ENCODE results near the gene SECISBP2L. TPM values are rescaled to one million over a fixed set of nuclear protein-coding genes. Genes with fewer than 3 reads are reported as not detected.
A peak's percentile ranks its signal among the peaks of the same experiment; 100 is the strongest.

Gene SECISBP2L
- total and polyA plus RNA-seq, 2 experiments from 2014 or later = 18.4 to 41.7 TPM

DNA sequence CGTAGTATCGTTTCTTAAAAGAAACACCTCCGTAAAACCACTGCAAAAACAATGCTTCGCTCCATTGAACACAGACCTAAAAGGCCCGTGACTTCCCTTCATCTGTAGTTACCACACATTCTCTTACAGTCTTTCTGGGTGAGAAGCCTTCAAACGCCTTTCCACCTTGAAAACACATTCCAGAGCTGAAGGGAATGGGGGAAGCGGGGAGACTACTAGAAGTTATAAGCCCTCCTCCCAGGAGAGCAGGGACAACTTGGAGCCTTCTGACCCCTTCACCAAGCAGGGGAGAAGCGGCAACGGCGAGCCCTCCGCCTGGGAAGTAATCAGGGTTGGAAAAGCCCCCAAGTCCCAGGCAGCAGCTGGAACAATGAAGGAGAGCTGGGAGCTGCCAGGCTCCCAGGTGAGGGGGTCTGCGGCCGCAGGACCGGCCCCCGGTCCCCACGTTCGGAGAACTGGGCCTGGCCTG, 461 bp downstream of the SECISBP2L start:
- peak overlapping the region; percentile 90 for H3K27ac ChIP-seq
- H3K4me1 ChIP-seq (ENCODE audit: insufficient read depth) = peaks cover 13% of the 10 kb centered on the region
- no peaks in the 10 kb centered on the region for H3K9me2 ChIP-seq (replicated peaks; ENCODE audit: insufficient read depth)
- no peak for TF ChIP-seq EZH2phosphoT487 (IDR thresholded peaks at IDR 0.05; ENCODE audit: low read depth, severe bottlenecking, unreplicated experiment)
- TF ChIP-seq, protein P1, sequence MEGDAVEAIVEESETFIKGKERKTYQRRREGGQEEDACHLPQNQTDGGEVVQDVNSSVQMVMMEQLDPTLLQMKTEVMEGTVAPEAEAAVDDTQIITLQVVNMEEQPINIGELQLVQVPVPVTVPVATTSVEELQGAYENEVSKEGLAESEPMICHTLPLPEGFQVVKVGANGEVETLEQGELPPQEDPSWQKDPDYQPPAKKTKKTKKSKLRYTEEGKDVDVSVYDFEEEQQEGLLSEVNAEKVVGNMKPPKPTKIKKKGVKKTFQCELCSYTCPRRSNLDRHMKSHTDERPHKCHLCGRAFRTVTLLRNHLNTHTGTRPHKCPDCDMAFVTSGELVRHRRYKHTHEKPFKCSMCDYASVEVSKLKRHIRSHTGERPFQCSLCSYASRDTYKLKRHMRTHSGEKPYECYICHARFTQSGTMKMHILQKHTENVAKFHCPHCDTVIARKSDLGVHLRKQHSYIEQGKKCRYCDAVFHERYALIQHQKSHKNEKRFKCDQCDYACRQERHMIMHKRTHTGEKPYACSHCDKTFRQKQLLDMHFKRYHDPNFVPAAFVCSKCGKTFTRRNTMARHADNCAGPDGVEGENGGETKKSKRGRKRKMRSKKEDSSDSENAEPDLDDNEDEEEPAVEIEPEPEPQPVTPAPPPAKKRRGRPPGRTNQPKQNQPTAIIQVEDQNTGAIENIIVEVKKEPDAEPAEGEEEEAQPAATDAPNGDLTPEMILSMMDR (IDR thresholded peaks at IDR 0.05; ENCODE audit: poor library complexity) = no peak
- H2AFZ ChIP-seq = peak overlapping the region; percentile 79
- no peaks in the 10 kb centered on the region for H3K9me3 ChIP-seq (ENCODE audit: low read depth)
- peak overlapping the region; percentile 56 for H3K4me3 ChIP-seq
- peak; percentile 32 for DNase-seq (ENCODE audit: low spot score)
- H3K79me2 ChIP-seq = peaks cover 54% of the 10 kb centered on the region
- peak overlapping the region; percentile 80 for H3K4me2 ChIP-seq
- 2% methylated on average over 17 of the region's 17 CpGs for WGBS (ENCODE audit: low lambda C conversion rate, missing lambda C conversion rate)
- no peaks in the 10 kb centered on the region for H3K27me3 ChIP-seq
- no peaks in the 10 kb centered on the region for H3K36me3 ChIP-seq (replicated peaks; ENCODE audit: insufficient read depth, low read depth)
- peaks cover 28% of the 10 kb centered on the region for H4K20me1 ChIP-seq (ENCODE audit: insufficient read depth, poor library complexity, severe bottlenecking)

DNA sequence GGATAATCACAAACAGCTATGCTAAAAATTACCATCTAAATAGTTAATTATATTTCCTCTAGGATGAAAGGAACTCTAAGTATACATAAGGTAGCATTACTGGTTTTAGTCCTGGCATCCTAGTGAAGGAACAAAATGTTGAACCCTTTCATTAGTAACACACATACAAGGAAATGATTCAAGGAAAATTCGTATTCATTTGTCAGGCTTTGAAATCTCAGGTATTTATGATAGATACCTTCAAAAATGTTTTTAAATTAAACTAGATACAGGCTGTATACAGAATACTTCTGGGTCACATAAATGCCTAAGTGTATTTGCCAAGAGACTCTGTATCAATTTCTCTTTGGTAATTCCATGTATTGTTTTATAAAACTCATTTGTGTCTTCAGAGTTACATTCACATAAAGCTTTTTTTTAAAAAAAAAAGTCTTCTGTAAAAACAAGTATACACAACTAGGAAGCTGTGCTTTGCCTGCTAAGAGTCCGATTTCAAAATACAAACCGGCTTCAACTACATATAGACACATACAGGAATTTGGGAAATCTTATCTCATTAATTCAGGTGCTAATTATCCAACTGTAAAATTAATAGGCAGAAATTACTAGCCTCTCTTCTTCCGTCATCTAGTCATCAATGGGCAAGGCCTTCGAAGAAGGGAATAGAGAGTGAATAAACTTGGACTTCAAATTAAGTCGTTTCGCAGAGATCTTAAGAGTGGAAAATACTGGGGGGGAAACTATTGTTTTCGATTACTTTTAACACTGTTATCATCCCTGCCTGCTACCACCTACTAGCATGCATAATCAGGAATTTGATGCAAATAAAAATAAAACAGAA, 1.3 kb downstream of the SECISBP2L start:
- peaks cover 13% of the 10 kb centered on the region for H3K4me1 ChIP-seq (ENCODE audit: insufficient read depth)
- H3K79me2 ChIP-seq = peaks cover 60% of the 10 kb centered on the region
- peak overlapping the region; percentile 90 for H3K27ac ChIP-seq
- peaks cover 29% of the 10 kb centered on the region for H4K20me1 ChIP-seq (ENCODE audit: insufficient read depth, poor library complexity, severe bottlenecking)
- no peak for DNase-seq (ENCODE audit: low spot score)
- peak overlapping the region; percentile 80 for H3K4me2 ChIP-seq
- TF ChIP-seq, protein P1 (IDR thresholded peaks at IDR 0.05; ENCODE audit: poor library complexity) = no peak
- TF ChIP-seq EZH2phosphoT487 (IDR thresholded peaks at IDR 0.05; ENCODE audit: low read depth, severe bottlenecking, unreplicated experiment) (no peak), EZH2 (IDR thresholded peaks at IDR 0.05; ENCODE audit: borderline replicate concordance) (no peak)
- peak overlapping the region; percentile 56 for H3K4me3 ChIP-seq
- no peaks in the 10 kb centered on the region for H3K9me2 ChIP-seq (replicated peaks; ENCODE audit: insufficient read depth)
- no peaks in the 10 kb centered on the region for H3K36me3 ChIP-seq (replicated peaks; ENCODE audit: insufficient read depth, low read depth)
- peak overlapping the region; percentile 79 for H2AFZ ChIP-seq
- no peaks in the 10 kb centered on the region for H3K9me3 ChIP-seq (ENCODE audit: low read depth)
- WGBS (ENCODE audit: low lambda C conversion rate, missing lambda C conversion rate) = 12% methylated on average over 8 of the region's 8 CpGs
- H3K27me3 ChIP-seq = no peaks in the 10 kb centered on the region

DNA sequence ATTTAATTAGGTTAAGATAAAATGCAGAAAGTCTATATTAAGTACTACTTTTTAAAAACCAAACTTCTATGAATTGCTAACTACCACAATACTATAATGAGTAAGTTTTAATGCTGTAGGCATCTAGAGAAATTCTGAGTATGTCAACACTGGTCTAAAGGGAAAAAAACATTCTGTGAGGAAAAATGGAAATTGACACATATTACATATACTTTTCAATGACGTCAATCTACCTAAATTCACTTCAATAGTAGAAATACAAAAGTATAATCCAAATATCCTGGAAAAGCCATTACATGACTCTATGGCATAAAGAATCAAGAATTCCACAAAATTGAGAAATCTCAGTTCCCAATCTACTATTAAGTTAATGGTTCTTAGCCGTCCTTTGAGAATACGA, 2.2 kb downstream of the SECISBP2L start:
- Histone ChIP-seq H3K4me1 (ENCODE audit: insufficient read depth) (peaks cover 13% of the 10 kb centered on the region), H3K4me2 (peak overlapping the region; percentile 80)
- 81% methylated on average over 3 of the region's 3 CpGs for WGBS (ENCODE audit: low lambda C conversion rate, missing lambda C conversion rate)

More for the DNA sequence above, 2.2 kb downstream of the SECISBP2L start:
- peaks cover 69% of the 10 kb centered on the region for H3K79me2 ChIP-seq
- TF ChIP-seq EZH2 (IDR thresholded peaks at IDR 0.05; ENCODE audit: borderline replicate concordance) (no peak), EZH2phosphoT487 (IDR thresholded peaks at IDR 0.05; ENCODE audit: low read depth, severe bottlenecking, unreplicated experiment) (no peak)
- TF ChIP-seq, protein P1 (IDR thresholded peaks at IDR 0.05; ENCODE audit: poor library complexity) = no peak
- H3K27me3 ChIP-seq = no peaks in the 10 kb centered on the region
- H3K4me3 ChIP-seq = no peak overlapping the region
- no peaks in the 10 kb centered on the region for H3K9me2 ChIP-seq (replicated peaks; ENCODE audit: insufficient read depth)
- no peaks in the 10 kb centered on the region for H3K9me3 ChIP-seq (ENCODE audit: low read depth)
- H3K36me3 ChIP-seq (replicated peaks; ENCODE audit: insufficient read depth, low read depth) = no peaks in the 10 kb centered on the region
- H4K20me1 ChIP-seq (ENCODE audit: insufficient read depth, poor library complexity, severe bottlenecking) = peaks cover 32% of the 10 kb centered on the region
- H2AFZ ChIP-seq = no peak overlapping the region
- H3K27ac ChIP-seq = no peak overlapping the region
- no peak for DNase-seq (ENCODE audit: low spot score)

Measured in hepatocyte (in vitro differentiated cells).